SH-SY5Y (cell line): ENCODE results near the gene SNAI3.

Experiments used
- GATA2 ChIP-seq: IDR thresholded peaks from 2 replicates; pipeline ENCODE4 v1.6.1; 2011; ENCODE audit warnings: mild to moderate bottlenecking, low read depth, low read length
- GATA3 ChIP-seq: IDR thresholded peaks from 2 replicates; pipeline ENCODE4 v1.6.1; 2011; ENCODE audit warnings: low read depth, mild to moderate bottlenecking, low read length, moderate library complexity

- TF ChIP-seq GATA3, result no peak
- TF ChIP-seq GATA2, result no peak
Observed at GRCh38 chr16:88650749-88651275, 35.5 kb downstream of the SNAI3 start, which contains the start of gene CYBA.
